Type B pancreatic cell (in vitro differentiated cells): ENCODE results near the gene LONRF3. TPM values are rescaled to one million over a fixed set of nuclear protein-coding genes. Genes with fewer than 3 reads are reported as not detected.
"Not testable (repeated sequence)": the region's sequence is repeated elsewhere in the genome, so short reads cannot be mapped to it uniquely, and the experiment has no call there.

Experiments used
- DNase-seq: peaks from one replicate; pipeline ENCODE4 v3.0.0; 2021; ENCODE audit warnings: mixed read lengths; ENCODE audit not compliant: unreplicated experiment; ENCODE audit errors: extremely low spot score
- H3K27ac Mint-ChIP-seq: 2 replicates; pipeline ENCODE4 v1.8.0; 2021; ENCODE audit warnings: mild to moderate bottlenecking, mixed read lengths
- H3K27me3 Mint-ChIP-seq: 2 replicates; pipeline ENCODE4 v1.8.0; 2021; ENCODE audit warnings: mixed read lengths
- H3K36me3 Mint-ChIP-seq: 2 replicates; pipeline ENCODE4 v1.8.0; 2021; ENCODE audit warnings: mixed read lengths
- H3K4me1 Mint-ChIP-seq: one replicate; pipeline ENCODE4 v1.8.0; 2021; ENCODE audit warnings: mixed read lengths; ENCODE audit not compliant: unreplicated experiment
- H3K4me3 Mint-ChIP-seq: 2 replicates; pipeline ENCODE4 v1.8.0; 2021; ENCODE audit warnings: mild to moderate bottlenecking, mixed read lengths
- H3K9me3 Mint-ChIP-seq: 2 replicates; pipeline ENCODE4 v1.8.0; 2021; ENCODE audit warnings: mixed read lengths
- total RNA-seq: library from RNA; stranded (reverse); gene quantifications from 2 replicates; pipeline ENCODE4 v1.2.1, GENCODE V29; 2021; ENCODE audit warnings: low replicate concordance
- TF ChIP-seq, protein P1 (sequence below): fragments of 200-600 bp; sonication (generic); conservative IDR thresholded peaks from 2 replicates; pipeline ENCODE4 v1.5.0; 2021; ENCODE audit warnings: antibody characterized with exemption, mild to moderate bottlenecking

LONRF3 gene
- total RNA-seq, 1 donor from 2014 or later = 1.5 TPM

DNA sequence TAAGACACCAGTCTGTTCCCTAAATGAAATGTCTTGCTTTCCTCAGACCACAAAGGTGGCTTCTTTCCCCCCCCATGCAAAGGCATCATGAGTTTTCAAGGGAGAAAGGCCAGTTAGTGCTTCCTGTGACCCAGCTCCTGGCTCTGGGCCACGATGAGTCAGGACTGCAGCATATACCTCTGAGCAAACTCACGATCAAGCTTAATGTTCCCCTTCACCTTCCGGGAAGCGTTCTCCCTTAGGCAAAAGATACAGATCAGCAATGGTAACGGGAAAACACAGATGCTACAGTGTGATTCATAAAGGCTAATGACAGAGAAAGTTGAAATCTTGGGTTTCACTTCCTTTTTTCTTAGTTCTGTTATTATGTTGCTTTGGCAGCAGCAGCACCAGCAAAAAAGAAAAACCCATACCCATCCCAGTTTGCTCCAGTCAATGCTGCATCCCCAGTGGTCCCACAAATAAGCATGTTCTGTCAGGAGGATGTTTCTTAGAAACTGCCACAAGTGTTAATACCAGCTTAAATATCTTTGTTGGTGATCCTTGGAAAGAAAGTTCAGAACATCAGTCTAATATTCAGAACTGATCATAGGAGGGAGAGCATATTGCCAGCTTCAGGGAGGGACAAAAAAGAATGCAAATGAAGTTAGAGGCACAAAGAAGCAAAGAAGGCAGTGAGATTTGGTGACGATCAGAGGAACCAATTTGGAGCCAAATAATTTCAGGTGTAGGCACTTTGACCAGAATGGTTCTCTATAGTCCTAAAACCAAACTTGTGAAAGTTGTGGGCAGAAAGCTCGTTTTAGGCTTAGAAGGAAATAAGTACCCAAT, 41.2 kb downstream of the LONRF3 start:
- H3K36me3 Mint-ChIP-seq = no peaks in the 10 kb centered on the region
- DNase-seq = no peak
- H3K9me3 Mint-ChIP-seq = no peaks in the 10 kb centered on the region
- no peak overlapping the region for H3K27ac Mint-ChIP-seq
- TF ChIP-seq, protein P1, sequence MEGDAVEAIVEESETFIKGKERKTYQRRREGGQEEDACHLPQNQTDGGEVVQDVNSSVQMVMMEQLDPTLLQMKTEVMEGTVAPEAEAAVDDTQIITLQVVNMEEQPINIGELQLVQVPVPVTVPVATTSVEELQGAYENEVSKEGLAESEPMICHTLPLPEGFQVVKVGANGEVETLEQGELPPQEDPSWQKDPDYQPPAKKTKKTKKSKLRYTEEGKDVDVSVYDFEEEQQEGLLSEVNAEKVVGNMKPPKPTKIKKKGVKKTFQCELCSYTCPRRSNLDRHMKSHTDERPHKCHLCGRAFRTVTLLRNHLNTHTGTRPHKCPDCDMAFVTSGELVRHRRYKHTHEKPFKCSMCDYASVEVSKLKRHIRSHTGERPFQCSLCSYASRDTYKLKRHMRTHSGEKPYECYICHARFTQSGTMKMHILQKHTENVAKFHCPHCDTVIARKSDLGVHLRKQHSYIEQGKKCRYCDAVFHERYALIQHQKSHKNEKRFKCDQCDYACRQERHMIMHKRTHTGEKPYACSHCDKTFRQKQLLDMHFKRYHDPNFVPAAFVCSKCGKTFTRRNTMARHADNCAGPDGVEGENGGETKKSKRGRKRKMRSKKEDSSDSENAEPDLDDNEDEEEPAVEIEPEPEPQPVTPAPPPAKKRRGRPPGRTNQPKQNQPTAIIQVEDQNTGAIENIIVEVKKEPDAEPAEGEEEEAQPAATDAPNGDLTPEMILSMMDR = no peak
- no peaks in the 10 kb centered on the region for H3K4me1 Mint-ChIP-seq
- H3K4me3 Mint-ChIP-seq = no peak overlapping the region
- no peaks in the 10 kb centered on the region for H3K27me3 Mint-ChIP-seq

DNA sequence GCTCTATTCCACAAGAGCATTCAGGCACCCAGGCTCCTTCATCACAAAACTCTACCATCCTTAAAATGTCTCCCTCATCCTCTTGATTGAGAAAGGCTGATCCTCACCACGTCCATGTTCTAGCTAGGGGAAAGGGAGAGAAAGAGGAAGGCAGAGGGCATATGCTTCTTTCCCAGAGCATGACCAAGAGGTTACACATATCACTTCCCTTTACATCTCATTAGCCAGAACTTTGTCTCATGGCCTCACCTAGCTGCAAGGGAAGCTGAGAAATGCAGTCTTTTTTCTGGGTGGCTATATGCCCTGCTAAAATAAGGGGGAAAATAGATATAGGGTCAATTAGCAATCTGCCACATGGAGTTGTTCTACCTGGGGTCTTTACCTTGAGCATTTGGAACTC, 42.7 kb downstream of the LONRF3 start:
- H3K4me3 Mint-ChIP-seq = no peak overlapping the region
- H3K9me3 Mint-ChIP-seq = no peaks in the 10 kb centered on the region
- no peak overlapping the region for H3K27ac Mint-ChIP-seq
- no peak for DNase-seq
- no peaks in the 10 kb centered on the region for H3K4me1 Mint-ChIP-seq
- H3K36me3 Mint-ChIP-seq = no peaks in the 10 kb centered on the region
- H3K27me3 Mint-ChIP-seq = no peaks in the 10 kb centered on the region
- TF ChIP-seq, protein P1 = no peak

DNA sequence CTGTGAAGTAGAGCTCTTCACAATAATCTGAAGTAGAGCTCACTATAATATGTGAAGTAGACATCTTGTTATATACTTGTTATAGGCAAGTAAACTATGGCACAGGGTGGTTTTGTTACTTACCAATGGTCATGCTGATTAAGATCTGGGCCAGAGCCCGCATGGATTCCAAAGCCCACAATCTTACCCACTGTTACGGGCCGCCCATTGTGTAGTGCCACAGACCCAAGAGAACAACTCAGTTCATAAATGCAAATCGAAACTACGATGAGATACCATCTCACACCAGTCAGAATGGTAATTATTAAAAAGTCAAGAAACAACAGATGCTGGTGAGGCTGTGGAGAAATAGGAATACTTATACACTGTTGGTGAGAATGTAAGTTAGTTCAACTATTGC, 51.5 kb downstream of the LONRF3 start:
- TF ChIP-seq, protein P1 = no peak
- no peaks in the 10 kb centered on the region for H3K36me3 Mint-ChIP-seq
- H3K27ac Mint-ChIP-seq = no peak overlapping the region
- no peaks in the 10 kb centered on the region for H3K4me1 Mint-ChIP-seq
- peaks cover 5% of the 10 kb centered on the region for H3K9me3 Mint-ChIP-seq
- no peak for DNase-seq
- no peaks in the 10 kb centered on the region for H3K27me3 Mint-ChIP-seq
- no peak overlapping the region for H3K4me3 Mint-ChIP-seq

DNA sequence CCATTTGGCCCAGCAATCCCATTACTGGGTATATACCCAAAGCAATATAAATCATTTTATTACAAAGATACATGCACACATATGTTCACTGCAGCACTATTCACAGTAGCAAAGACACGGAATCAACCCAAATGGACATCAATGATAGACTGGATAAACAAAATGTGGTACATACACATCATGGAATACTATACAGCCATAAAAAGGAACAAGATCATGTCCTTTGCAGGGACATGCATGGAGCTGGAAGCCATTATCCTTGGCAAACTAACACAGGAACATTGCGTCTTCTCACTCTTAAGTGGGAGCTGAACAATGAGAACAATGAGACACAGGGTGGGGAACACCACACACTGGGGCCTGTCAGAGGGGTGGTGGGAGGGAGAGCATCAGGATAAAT, 51.9 kb downstream of the LONRF3 start:
- not testable (repeated sequence) for H3K4me3 Mint-ChIP-seq, DNase-seq, H3K9me3 Mint-ChIP-seq, H3K27ac Mint-ChIP-seq, H3K4me1 Mint-ChIP-seq, H3K27me3 Mint-ChIP-seq, H3K36me3 Mint-ChIP-seq

GRCh38 chrX:119027960-119028732, 53.7 kb downstream of the LONRF3 start:
- H3K4me1 Mint-ChIP-seq, H3K4me3 Mint-ChIP-seq, H3K27ac Mint-ChIP-seq, DNase-seq, H3K36me3 Mint-ChIP-seq, H3K27me3 Mint-ChIP-seq: not testable (repeated sequence)
- peaks cover 15% of the 10 kb centered on the region for H3K9me3 Mint-ChIP-seq

- Mint-ChIP-seq H3K36me3 (no peaks in the 10 kb centered on the region), H3K4me1 (no peaks in the 10 kb centered on the region), H3K4me3 (no peak overlapping the region), H3K27ac (no peak overlapping the region), H3K27me3 (no peaks in the 10 kb centered on the region), H3K9me3 (peaks cover 18% of the 10 kb centered on the region)
- TF ChIP-seq, protein P1 = no peak
- DNase-seq = no peak
These were observed 54.4 kb downstream of the LONRF3 start for GRCh38 chrX:119028733-119029330.

DNA sequence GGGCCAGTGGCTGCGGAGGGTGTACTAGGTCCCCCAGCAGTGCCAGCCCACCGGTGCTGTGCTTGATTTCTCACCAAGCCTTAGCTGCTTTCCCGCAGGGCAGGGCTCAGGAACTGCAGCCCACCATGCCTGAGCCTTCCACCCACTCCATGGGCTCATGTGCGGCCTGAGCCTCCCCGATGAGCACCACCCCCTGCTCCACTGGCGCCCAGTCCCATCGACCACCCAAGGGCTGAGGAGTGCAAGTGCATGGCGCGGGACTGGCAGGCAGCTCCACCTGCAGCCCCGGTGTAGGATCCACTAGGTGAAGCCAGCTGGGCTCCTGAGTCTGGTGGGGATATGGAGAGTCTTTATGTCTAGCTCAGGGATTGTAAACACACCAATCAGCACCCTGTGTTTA, 55.2 kb downstream of the LONRF3 start:
- not testable (repeated sequence) for DNase-seq, H3K4me3 Mint-ChIP-seq, H3K27me3 Mint-ChIP-seq, H3K36me3 Mint-ChIP-seq, H3K27ac Mint-ChIP-seq, H3K4me1 Mint-ChIP-seq
- H3K9me3 Mint-ChIP-seq = peaks cover 18% of the 10 kb centered on the region
